ENCODE data around the gene IMPA2. TPM values are rescaled to one million over a fixed set of nuclear protein-coding genes. Genes with fewer than 3 reads are reported as not detected.

IMPA2 gene
- total and polyA plus RNA-seq, 2 of the 4 experiments (the other 2 are of a cell fraction): 5.4 to 5.5 TPM

DNA sequence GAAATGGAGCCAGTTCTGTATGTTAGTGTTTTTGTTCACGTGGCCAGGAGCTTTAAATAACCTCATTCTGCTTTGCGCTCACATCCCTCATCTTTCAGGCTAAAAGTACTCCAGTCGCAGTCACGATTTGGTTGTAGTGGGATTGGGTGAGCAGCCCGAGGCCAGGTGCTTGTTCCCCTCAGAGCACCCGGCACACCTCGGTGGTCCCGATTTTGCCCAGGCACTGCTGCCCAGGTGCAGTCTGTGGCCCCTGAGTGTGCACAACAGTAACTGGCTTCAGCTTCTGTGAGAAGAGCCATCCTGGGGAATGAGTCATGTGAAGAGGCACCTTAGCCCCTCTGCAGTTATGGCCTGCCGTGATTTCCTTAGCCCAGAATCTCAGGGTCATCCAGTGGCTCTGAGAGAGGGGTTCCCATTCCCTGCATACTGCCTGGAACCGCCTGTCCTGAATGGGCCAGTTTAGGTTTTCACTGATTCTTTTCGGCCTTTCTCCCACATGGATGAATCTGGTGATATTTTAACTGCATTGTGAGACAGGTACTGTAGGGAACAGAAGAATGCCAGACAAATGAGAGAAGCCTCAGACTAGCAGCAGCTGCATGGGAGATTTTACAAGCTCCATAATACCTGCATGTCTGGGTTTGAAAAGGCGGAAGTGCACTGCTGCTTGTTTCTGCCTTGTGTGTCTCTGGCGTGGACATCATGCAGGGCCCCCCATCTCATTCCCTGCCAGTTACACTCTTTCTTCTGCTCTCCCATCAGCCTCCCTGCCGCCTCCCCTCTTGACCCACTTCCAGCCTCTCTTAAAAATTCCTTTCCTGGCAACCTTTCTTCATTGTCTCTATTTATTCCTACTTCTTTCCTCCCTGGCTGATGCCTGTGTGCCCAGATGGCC lies 33.5 kb downstream of the IMPA2 start:
- ATAC-seq (ENCODE audit: low read depth) (no peak; the same call in 1 of the 2 replicates), DNase-seq (no peak)
- no peak overlapping the region for H3K23ac ChIP-seq (ENCODE audit: low read depth, low read length)
- H2AK9ac ChIP-seq (replicated peaks; ENCODE audit: low read depth, low read length, poor library complexity): no peak overlapping the region
- peak overlapping the region; percentile 25; the same call in 1 of the 2 replicates for H3K56ac ChIP-seq (ENCODE audit: extremely low read depth, insufficient read depth, low read length)
- H3K9ac ChIP-seq (ENCODE audit: low read depth, low read length): no peak overlapping the region
- H3K79me1 ChIP-seq (ENCODE audit: low read depth in 1 of 2, low read length in 2 of 2): no peaks in the 10 kb centered on the region
- H2AK5ac ChIP-seq (ENCODE audit: low read depth, low read length): peak overlapping the region; percentile 57; the same call in 1 of the 2 replicates
- POLR2A ChIA-PET (ENCODE audit: unreplicated experiment): interaction anchor here (0.6 kb wide), 1 partner anchor 66 kb away, joined by 3 read pairs; no protein-coding TSS in a partner anchor
- peak overlapping the region; percentile 16; the same call in 1 of the 2 replicates for H4K91ac ChIP-seq (ENCODE audit: insufficient read depth, low read depth, low read length)
- H3K4me3 ChIP-seq (ENCODE audit: insufficient read depth, low read depth, low read length): no peak overlapping the region
- H3K36me3 ChIP-seq (ENCODE audit: control insufficient read depth, insufficient read depth, low read length): peaks cover 24% of the 10 kb centered on the region
- peak overlapping the region; percentile 1; the same call in 1 of the 2 replicates for H3K27ac ChIP-seq (ENCODE audit: insufficient read depth, low read length)
- H3K4ac ChIP-seq (ENCODE audit: low read depth, low read length): peak overlapping the region; percentile 42
- in situ Hi-C loops (cut with MboI; ENCODE audit: low sequenced_read_pairs) (no loop called here), intact Hi-C loops (cut with micrococcal nuclease) (no loop called here), dilution Hi-C loops (cut with HindIII; ENCODE audit: low sequenced_read_pairs, unreplicated experiment) (no loop called here)
- peaks cover 8% of the 10 kb centered on the region; the same call in 1 of the 2 replicates for H3K9me1 ChIP-seq (ENCODE audit: insufficient read depth, low read length)
- H3K18ac ChIP-seq (ENCODE audit: low read depth, low read length): no peak overlapping the region
- no peak overlapping the region; the same call in 2 of the 3 replicates for H2BK15ac ChIP-seq (ENCODE audit: low read depth, low read length)
- CTCF ChIA-PET: interaction anchor here (0.6 to 1.5 kb wide), 2 partner anchors 19 to 141 kb away, joined by 4 to 11 read pairs; no protein-coding TSS in a partner anchor
- H2BK120ac ChIP-seq (ENCODE audit: low read depth, low read length): 0 out of 2 replicates have a peak overlapping the region, but pooled peaks have one; percentile 24
- H4K20me1 ChIP-seq (ENCODE audit: insufficient read depth, low read length): no peaks in the 10 kb centered on the region
- H4K5ac ChIP-seq (ENCODE audit: low read depth, low read length): no peak overlapping the region
- H2BK5ac ChIP-seq (ENCODE audit: low read depth, low read length, poor library complexity, severe bottlenecking): peak overlapping the region; percentile 1
- H4K8ac ChIP-seq (ENCODE audit: low read depth in 2 of 2, low read length in 2 of 2): peak overlapping the region; percentile 11 to 14; a peak in 3 of 4 replicates
- WGBS, 2 experiments (ENCODE audit: extremely low coverage in 2 of 2, insufficient read length in 1 of 2): 88% methylated on average over 8 of the region's 14 CpGs; no CpG with 5 or more reads in 1 of the 2 experiments
- no peaks in the 10 kb centered on the region for H3K9me3 ChIP-seq (ENCODE audit: control insufficient read depth, insufficient read depth, low read length)
- H2BK20ac ChIP-seq (ENCODE audit: low read depth, low read length): no peak overlapping the region
- H3K4me1 ChIP-seq (ENCODE audit: control insufficient read depth, insufficient read depth, low read length): peaks cover 21% of the 10 kb centered on the region
- H3K27me3 ChIP-seq (ENCODE audit: control insufficient read depth, insufficient read depth, low read length): no peaks in the 10 kb centered on the region; the same call in 1 of the 2 replicates
- 0 out of 2 replicates have a peak overlapping the region, but pooled peaks have one; percentile 11 for H3K14ac ChIP-seq (replicated peaks; ENCODE audit: low read depth, low read length)
- no TSS peak for BruUV-seq (replicated peaks)
- peak overlapping the region; percentile 60 for H2AFZ ChIP-seq (replicated peaks; ENCODE audit: low read length, poor library complexity)
- H3K4me2 ChIP-seq (ENCODE audit: low read depth, low read length): no peak overlapping the region
- TF ChIP-seq FOS (IDR thresholded peaks at IDR 0.05; ENCODE audit: low read depth, low read length): no peak
- TF ChIP-seq RFX5 (IDR thresholded peaks at IDR 0.05; ENCODE audit: low read depth, low read length): no peak
- no peak for TF ChIP-seq POLR2A (IDR thresholded peaks at IDR 0.05; ENCODE audit: low read depth, low read length)
- TF ChIP-seq RAD21 (IDR thresholded peaks at IDR 0.05; ENCODE audit: low read length): no peak
- TF ChIP-seq, protein P1, sequence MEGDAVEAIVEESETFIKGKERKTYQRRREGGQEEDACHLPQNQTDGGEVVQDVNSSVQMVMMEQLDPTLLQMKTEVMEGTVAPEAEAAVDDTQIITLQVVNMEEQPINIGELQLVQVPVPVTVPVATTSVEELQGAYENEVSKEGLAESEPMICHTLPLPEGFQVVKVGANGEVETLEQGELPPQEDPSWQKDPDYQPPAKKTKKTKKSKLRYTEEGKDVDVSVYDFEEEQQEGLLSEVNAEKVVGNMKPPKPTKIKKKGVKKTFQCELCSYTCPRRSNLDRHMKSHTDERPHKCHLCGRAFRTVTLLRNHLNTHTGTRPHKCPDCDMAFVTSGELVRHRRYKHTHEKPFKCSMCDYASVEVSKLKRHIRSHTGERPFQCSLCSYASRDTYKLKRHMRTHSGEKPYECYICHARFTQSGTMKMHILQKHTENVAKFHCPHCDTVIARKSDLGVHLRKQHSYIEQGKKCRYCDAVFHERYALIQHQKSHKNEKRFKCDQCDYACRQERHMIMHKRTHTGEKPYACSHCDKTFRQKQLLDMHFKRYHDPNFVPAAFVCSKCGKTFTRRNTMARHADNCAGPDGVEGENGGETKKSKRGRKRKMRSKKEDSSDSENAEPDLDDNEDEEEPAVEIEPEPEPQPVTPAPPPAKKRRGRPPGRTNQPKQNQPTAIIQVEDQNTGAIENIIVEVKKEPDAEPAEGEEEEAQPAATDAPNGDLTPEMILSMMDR (conservative IDR thresholded peaks at IDR 0.05; ENCODE audit: low read depth, low read length): no peak
- TF ChIP-seq MXI1 (IDR thresholded peaks at IDR 0.05; ENCODE audit: borderline replicate concordance, low read depth, low read length): no peak
- no peak for TF ChIP-seq CEBPB (IDR thresholded peaks at IDR 0.05; ENCODE audit: low read depth, low read length)
- no peak for TF ChIP-seq RCOR1 (IDR thresholded peaks at IDR 0.05; ENCODE audit: insufficient replicate concordance, low read length)
- TF ChIP-seq, protein P2, sequence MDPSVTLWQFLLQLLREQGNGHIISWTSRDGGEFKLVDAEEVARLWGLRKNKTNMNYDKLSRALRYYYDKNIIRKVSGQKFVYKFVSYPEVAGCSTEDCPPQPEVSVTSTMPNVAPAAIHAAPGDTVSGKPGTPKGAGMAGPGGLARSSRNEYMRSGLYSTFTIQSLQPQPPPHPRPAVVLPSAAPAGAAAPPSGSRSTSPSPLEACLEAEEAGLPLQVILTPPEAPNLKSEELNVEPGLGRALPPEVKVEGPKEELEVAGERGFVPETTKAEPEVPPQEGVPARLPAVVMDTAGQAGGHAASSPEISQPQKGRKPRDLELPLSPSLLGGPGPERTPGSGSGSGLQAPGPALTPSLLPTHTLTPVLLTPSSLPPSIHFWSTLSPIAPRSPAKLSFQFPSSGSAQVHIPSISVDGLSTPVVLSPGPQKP (IDR thresholded peaks at IDR 0.05; ENCODE audit: borderline replicate concordance, low read depth, low read length): no peak
- no peak for TF ChIP-seq MAZ (IDR thresholded peaks at IDR 0.05; ENCODE audit: borderline replicate concordance, low read depth, low read length)
- TF ChIP-seq, protein P3, sequence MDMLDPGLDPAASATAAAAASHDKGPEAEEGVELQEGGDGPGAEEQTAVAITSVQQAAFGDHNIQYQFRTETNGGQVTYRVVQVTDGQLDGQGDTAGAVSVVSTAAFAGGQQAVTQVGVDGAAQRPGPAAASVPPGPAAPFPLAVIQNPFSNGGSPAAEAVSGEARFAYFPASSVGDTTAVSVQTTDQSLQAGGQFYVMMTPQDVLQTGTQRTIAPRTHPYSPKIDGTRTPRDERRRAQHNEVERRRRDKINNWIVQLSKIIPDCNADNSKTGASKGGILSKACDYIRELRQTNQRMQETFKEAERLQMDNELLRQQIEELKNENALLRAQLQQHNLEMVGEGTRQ (IDR thresholded peaks at IDR 0.05; ENCODE audit: low read depth, low read length): no peak
- TF ChIP-seq MAFK (IDR thresholded peaks at IDR 0.05; ENCODE audit: low read depth, low read length): no peak
- TF ChIP-seq SMC3 (IDR thresholded peaks at IDR 0.05; ENCODE audit: low read depth, low read length): no peak
